Activated T-cell treated with anti-CD3 and anti-CD28 coated beads, Interleukin-2, amount 50 U/mL, for 72 hours (primary cell): ENCODE data around the gene CXADR. TPM values are rescaled to one million over a fixed set of nuclear protein-coding genes. Genes with fewer than 3 reads are reported as not detected.
A peak's percentile ranks its signal among the peaks of the same experiment; 100 is the strongest.
"Not testable (repeated sequence)": the region's sequence is repeated elsewhere in the genome, so short reads cannot be mapped to it uniquely, and the experiment has no call there.

Source experiments
- ATAC-seq, 2 donors: fragments of 150-1000 bp; cut with Tn5 transposase; replicated peaks in 1 of 2; 2 replicates each; pipeline ENCODE4 v1.10.0; 2021; ENCODE audit warnings: moderate library complexity in 2 of 2, mild to moderate bottlenecking in 1 of 2
- DNase-seq, 2 donors: peaks; one replicate each; pipeline ENCODE4 v3.0.0; 2021 to 2022; ENCODE audit warnings: mixed read lengths in 1 of 2
- H3K27ac Mint-ChIP-seq: one replicate; pipeline ENCODE4 v1.8.0; 2022; ENCODE audit warnings: mild to moderate bottlenecking, moderate library complexity, mixed read lengths
- H3K27me3 Mint-ChIP-seq: one replicate; pipeline ENCODE4 v1.8.0; 2022; ENCODE audit warnings: low read depth, mixed read lengths
- H3K36me3 Mint-ChIP-seq, 2 donors: one replicate each; pipeline ENCODE4 v1.8.0; 2022; ENCODE audit warnings: mixed read lengths in 2 of 2, mild to moderate bottlenecking in 1 of 2; ENCODE audit not compliant: insufficient read depth in 2 of 2
- H3K4me1 Mint-ChIP-seq: one replicate; pipeline ENCODE4 v1.8.0; 2022; ENCODE audit warnings: low read depth, mixed read lengths
- H3K4me3 Mint-ChIP-seq, 2 donors: one replicate each; pipeline ENCODE4 v1.8.0; 2022; ENCODE audit warnings: mild to moderate bottlenecking in 2 of 2, mixed read lengths in 2 of 2, moderate library complexity in 2 of 2
- H3K9me3 Mint-ChIP-seq, 2 donors: one replicate each; pipeline ENCODE4 v1.8.0; 2022; ENCODE audit warnings: mixed read lengths in 2 of 2
- total RNA-seq, 2 donors: library from RNA; stranded (reverse); gene quantifications; one replicate each; pipeline ENCODE4 v1.2.3, GENCODE V29; 2022

The CXADR gene
- total RNA-seq, 2 donors from 2014 or later: 0.23 to 0.48 TPM

DNA sequence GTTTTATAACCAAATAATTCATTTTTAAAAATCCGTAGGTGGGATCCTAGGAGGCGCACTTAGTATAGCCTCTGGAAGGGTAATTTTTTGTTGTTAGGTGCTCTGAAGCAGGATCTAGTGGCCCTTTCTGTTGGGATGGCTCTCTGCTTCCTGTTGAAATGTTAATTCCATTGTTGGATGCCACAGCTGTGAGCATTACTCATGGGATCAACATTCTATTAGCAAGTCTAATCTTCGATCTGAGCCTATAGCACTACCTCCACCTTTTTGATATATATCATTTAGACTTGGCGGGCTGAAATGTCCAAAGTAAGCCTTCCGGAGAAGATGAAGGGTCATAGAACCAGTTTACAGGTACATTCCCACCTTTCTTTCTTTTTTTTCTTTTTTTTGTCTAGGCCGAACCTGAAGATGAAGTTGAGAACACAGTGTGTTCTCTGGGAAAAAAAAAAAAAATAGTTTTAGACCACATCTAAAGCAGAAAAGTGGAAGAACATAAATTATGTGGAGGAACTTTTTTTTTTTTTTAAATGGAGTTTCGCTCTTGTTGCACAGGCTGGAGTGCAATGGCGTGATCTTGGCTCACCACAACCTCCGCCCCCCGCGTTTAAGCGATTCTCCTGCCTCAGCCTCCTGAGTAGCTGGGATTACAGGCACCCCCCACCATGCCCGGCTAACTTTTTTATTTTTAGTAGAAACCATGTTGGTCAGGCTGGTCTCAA, 1.4 kb downstream of the CXADR start:
- no peak overlapping the region for H3K27ac Mint-ChIP-seq
- H3K4me1 Mint-ChIP-seq: peaks cover 25% of the 10 kb centered on the region
- H3K27me3 Mint-ChIP-seq: peaks cover 47% of the 10 kb centered on the region
- peak overlapping the region; percentile 84 to 90 for H3K4me3 Mint-ChIP-seq
- no peaks in the 10 kb centered on the region for H3K36me3 Mint-ChIP-seq
- ATAC-seq: no peak
- no peak for DNase-seq
- no peaks in the 10 kb centered on the region for H3K9me3 Mint-ChIP-seq

DNA sequence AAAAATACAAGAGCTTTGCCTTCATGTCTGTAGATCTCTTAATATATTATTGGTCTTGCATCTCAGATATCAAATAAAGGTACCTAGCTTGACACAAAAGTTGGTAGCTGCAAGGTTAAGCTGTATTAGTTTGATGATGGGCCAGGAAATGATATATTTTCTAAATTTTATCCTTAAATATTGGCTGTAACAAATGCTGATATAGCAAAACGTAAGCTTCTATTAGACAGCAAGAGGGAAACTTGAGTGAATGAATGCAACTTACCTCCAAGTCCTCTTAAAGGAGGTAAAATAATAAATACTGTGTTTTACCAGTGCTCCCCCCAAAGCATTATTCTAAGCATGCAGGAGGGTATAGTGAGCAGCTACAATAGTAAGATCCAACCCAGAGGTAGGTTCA, 4.2 kb downstream of the CXADR start:
- not testable (repeated sequence) for H3K27ac Mint-ChIP-seq, ATAC-seq, H3K4me3 Mint-ChIP-seq, DNase-seq, H3K36me3 Mint-ChIP-seq, H3K9me3 Mint-ChIP-seq
- Mint-ChIP-seq H3K27me3 (peaks cover 21% of the 10 kb centered on the region), H3K4me1 (peaks cover 20% of the 10 kb centered on the region)

DNA sequence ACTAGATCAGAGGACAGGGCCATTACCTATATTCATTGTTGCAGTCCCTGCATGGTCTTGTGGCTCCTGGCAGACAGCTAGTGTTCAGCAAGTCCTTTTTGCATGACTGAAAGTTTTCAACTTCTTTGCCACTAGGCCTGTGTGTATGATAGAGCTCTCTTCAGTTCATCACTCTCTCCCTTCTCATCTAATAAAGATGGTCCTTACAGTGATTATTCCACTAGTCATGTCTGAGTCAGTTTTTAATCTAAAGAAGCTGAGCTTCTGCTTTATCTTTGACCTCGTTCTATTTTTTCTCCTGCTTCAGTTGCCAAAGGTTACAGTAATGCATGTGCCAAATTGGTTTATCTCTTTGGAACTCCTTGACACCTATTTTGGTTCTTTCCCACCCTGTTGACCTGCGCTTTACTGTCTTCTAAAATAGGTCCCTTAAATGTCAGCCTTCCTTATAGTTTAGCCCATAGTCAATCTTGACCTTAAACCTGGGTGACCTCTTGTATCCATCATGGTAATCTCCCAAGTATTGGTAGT, 6.4 kb downstream of the CXADR start:
- peaks cover 9% of the 10 kb centered on the region for H3K27me3 Mint-ChIP-seq
- no peaks in the 10 kb centered on the region for H3K9me3 Mint-ChIP-seq
- DNase-seq (no peak), ATAC-seq (no peak)
- no peak overlapping the region for H3K27ac Mint-ChIP-seq
- H3K4me3 Mint-ChIP-seq: no peak overlapping the region
- peaks cover 7% of the 10 kb centered on the region for H3K4me1 Mint-ChIP-seq
- H3K36me3 Mint-ChIP-seq: no peaks in the 10 kb centered on the region

DNA sequence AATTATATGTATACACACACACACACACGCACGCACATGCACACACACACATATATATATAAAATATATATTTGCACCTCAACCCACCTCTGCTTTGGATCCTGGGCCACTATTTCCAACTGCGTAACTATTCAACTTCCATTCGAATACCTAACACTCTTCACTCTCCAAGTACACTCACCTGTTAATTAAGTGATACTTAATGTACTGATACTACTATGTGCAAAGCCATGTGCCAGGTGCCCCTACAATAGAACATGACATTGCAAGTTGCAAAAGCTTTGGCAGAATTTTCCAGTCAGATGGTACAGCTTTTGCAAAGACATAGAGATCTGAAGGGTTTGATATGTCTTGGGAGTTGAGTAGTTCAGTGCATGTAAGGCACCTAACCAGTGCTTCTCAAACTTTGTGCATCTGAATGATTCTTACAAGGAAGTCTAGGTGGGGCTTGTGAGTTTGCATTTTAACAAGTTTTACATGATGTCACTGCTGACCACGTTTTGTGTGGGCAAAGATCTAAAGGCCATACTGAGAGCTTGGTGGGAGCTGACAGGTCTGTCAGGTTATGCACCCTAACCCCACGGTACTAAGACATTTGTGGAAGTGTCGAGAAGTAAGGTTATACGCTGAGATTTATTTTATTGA, 7.2 kb downstream of the CXADR start:
- Mint-ChIP-seq H3K4me3 (no peak overlapping the region), H3K36me3 (no peaks in the 10 kb centered on the region), H3K27ac (no peak overlapping the region), H3K4me1 (no peaks in the 10 kb centered on the region), H3K27me3 (peaks cover under 1% of the 10 kb centered on the region), H3K9me3 (no peaks in the 10 kb centered on the region)
- ATAC-seq (no peak), DNase-seq (no peak)

DNA sequence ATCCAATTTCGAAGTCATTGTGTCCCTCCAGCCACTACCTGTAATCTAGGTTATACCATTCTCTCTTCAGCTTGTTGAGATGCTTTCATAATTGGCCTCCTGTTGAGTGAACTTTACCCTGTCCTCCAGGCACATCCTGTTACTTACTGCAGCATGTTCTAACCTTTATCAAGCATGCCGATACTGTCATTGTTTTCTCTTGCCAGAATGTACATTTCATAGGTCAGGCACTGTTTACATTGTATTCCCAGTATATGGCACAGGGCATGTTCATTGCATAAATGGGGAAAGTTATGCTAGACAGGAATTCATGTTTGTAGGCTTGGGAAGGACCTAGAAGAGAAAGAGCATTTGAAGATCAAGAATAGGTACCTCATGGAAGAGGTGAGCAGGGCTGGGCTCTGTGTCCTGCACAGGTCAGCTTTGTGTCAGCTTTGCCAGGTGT, 10.2 kb downstream of the CXADR start:
- no peak for DNase-seq
- ATAC-seq: no peak
- no peaks in the 10 kb centered on the region for H3K36me3 Mint-ChIP-seq
- H3K9me3 Mint-ChIP-seq: no peaks in the 10 kb centered on the region
- no peak overlapping the region for H3K27ac Mint-ChIP-seq
- no peaks in the 10 kb centered on the region for H3K27me3 Mint-ChIP-seq
- H3K4me1 Mint-ChIP-seq: no peaks in the 10 kb centered on the region
- no peak overlapping the region for H3K4me3 Mint-ChIP-seq

DNA sequence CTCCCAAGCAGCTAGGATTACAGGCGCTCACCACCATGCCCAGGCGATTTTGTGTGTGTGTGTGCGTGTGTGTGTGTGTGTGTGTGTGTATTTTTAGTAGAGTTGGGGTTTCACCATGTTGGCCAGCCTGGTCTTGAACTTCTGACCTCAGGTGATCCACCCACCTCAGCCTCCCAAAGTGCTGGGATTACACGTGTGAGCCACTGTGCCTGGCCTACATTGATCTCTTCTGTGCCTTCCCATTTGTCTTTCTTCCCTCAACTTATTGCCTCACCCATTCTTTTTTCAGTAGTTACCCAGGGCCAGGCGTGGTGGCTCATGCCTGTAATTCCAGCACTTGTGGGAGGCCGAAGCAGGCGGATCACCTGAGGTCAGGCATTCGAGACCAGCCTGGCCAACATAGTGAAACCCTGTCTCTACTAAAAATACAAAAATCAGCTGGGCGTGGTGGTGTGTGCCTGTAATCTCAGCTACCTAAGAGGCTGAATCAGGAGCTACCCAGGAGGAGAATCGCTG, 11.2 kb downstream of the CXADR start:
- DNase-seq, H3K36me3 Mint-ChIP-seq, H3K27me3 Mint-ChIP-seq, H3K4me1 Mint-ChIP-seq, ATAC-seq, H3K4me3 Mint-ChIP-seq, H3K9me3 Mint-ChIP-seq, H3K27ac Mint-ChIP-seq: not testable (repeated sequence)

DNA sequence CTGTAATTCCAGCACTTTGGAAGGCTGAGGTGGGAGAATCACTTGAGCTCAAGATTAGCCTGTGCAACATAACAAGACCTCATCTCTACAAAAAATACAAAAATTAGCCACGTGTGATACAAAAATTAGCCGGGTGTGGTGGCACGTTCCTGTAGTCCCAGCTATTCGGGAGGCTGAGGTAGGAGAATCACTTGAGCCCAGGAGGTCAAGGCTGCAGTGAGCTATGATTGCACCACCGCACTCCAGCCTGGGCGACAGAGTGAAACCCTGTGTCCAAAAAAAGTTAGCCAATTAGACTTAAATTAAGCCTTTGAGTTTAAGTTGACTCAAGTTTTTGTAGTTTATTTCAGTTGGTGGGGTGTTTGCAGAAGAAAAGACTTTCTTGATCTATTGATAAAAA, 11.8 kb downstream of the CXADR start:
- Mint-ChIP-seq H3K27me3 (no peaks in the 10 kb centered on the region), H3K36me3 (no peaks in the 10 kb centered on the region), H3K4me3 (no peak overlapping the region), H3K27ac (no peak overlapping the region), H3K4me1 (no peaks in the 10 kb centered on the region), H3K9me3 (no peaks in the 10 kb centered on the region)
- ATAC-seq (no peak), DNase-seq (no peak)

DNA sequence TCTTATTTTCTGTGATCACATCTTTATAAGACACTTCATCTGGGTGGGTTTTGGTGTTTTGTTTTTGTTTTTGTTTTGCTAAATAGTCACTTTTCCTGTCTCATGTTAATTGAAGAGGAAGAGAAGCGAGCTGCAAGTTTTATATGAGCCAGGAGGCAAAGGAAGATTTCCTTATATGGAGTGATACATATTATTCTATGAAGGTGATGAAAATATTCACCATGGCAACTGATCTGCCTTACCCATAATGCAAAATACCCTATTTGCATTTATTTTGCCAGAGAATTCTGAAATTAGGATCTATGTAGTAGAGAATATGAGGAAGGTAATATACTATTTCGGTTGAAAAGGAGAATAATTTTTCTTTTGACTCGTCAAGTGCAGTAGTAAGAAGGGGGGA, 13.9 kb downstream of the CXADR start:
- H3K4me1 Mint-ChIP-seq: no peaks in the 10 kb centered on the region
- no peak for ATAC-seq
- H3K36me3 Mint-ChIP-seq: no peaks in the 10 kb centered on the region
- no peak overlapping the region for H3K4me3 Mint-ChIP-seq
- DNase-seq: no peak
- no peak overlapping the region for H3K27ac Mint-ChIP-seq
- H3K27me3 Mint-ChIP-seq: no peaks in the 10 kb centered on the region
- no peaks in the 10 kb centered on the region for H3K9me3 Mint-ChIP-seq

DNA sequence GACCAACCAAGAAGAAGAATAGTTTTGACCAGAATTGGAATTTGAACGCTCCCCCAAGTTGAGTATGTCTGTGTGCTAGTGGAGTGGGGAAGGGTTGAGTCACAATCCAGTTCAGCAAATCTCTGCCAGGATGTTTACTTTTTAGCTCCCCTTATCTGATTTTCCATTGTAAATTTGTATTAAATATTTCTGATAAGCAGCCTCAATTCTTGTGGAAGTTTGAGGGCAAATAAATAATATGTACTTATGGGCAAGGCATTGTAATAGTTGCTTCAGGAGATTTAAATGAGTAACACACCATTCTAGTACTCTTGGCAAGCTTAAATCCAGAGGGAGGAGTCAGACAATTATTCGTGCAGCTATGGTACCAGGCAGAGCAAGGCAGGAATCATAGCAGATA, 14.4 kb downstream of the CXADR start:
- no peaks in the 10 kb centered on the region for H3K27me3 Mint-ChIP-seq
- no peaks in the 10 kb centered on the region for H3K9me3 Mint-ChIP-seq
- no peaks in the 10 kb centered on the region for H3K36me3 Mint-ChIP-seq
- ATAC-seq: no peak
- H3K4me3 Mint-ChIP-seq: no peak overlapping the region
- H3K27ac Mint-ChIP-seq: no peak overlapping the region
- no peak for DNase-seq
- no peaks in the 10 kb centered on the region for H3K4me1 Mint-ChIP-seq

DNA sequence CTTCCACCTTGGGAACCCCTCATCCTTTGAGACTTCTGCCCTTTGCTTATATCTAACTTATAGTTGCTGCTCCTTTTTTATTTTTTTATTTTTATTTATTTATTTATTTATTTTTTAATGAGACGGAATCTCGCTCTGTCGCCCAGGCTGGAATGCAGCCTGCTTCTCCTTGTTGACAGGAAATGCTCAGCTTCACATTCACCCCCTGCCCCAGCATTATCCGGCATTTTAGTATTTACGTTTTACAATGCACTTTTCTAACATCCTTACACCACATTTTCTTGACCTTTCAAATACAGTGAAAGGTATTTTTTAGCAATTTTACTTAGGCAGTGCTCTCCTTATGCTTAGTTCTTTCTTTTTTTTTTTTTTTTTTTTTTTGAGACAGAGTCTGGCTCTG, 14.9 kb downstream of the CXADR start:
- no peak overlapping the region for H3K27ac Mint-ChIP-seq
- H3K9me3 Mint-ChIP-seq: no peaks in the 10 kb centered on the region
- no peaks in the 10 kb centered on the region for H3K27me3 Mint-ChIP-seq
- no peak overlapping the region for H3K4me3 Mint-ChIP-seq
- ATAC-seq: no peak
- DNase-seq: no peak
- H3K4me1 Mint-ChIP-seq: no peaks in the 10 kb centered on the region
- H3K36me3 Mint-ChIP-seq: no peaks in the 10 kb centered on the region

DNA sequence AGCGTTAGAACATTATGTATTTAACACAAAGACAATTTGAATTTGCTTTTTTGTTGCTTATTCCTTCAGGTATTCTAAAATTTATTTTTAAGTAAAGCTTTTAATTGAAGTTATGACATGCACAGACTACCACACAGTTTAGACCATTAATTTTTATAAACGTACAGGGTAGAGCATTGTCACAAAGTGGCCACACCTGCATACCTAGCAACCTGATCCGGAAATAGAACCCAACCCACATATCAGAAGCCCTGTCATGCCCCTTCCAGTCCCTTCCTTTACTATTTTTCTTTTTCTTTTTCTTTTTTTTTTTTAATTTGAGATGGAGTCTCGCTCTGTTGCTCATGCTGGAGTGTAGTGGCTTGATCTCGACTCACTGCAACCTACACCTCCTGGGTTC, 16.8 kb downstream of the CXADR start:
- Mint-ChIP-seq H3K36me3 (no peaks in the 10 kb centered on the region), H3K4me1 (no peaks in the 10 kb centered on the region), H3K9me3 (no peaks in the 10 kb centered on the region), H3K4me3 (no peak overlapping the region), H3K27me3 (no peaks in the 10 kb centered on the region), H3K27ac (no peak overlapping the region)
- ATAC-seq (no peak), DNase-seq (no peak)

DNA sequence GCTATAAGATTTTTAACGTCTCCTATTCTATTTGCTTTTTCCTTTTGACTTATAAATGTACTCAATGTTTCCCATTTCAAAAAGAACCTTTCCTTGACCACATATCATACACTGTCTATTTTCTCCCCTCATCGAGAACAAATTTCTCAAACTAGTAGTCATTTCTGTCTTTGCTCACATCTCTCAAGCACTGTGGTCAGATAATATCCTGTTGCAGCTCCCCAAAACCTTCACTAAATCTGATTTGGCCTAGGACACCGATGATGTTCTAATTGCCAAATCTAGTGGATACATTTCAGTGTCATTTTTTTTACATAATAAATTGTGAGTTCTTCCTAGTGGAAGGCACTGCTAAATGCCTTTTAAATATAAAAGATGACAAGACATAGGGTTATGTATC, 19.4 kb downstream of the CXADR start:
- H3K4me3 Mint-ChIP-seq: no peak overlapping the region
- no peaks in the 10 kb centered on the region for H3K9me3 Mint-ChIP-seq
- H3K4me1 Mint-ChIP-seq: no peaks in the 10 kb centered on the region
- DNase-seq (no peak), ATAC-seq (no peak)
- H3K36me3 Mint-ChIP-seq: no peaks in the 10 kb centered on the region
- H3K27ac Mint-ChIP-seq: no peak overlapping the region
- H3K27me3 Mint-ChIP-seq: no peaks in the 10 kb centered on the region

DNA sequence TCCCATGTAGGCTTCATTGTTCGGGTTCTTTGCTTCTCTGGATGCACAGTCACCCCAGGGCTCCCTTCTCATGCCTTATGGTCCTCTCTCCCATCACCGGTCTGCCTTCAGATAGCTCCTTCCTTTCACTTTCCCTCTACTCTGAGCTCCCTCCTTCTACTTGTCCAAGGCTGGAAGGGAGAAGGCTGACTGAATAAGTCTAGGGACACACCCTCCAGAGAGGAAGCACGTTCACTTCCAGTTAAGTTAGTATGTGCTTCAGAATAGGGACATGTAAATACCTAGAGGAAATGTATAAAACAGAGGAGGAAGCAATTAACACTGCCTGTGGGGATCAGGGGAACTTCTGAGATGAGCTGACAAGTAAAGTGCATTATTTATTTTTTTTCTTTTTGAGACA, 23.5 kb downstream of the CXADR start:
- Mint-ChIP-seq H3K36me3 (no peaks in the 10 kb centered on the region), H3K4me1 (no peaks in the 10 kb centered on the region), H3K9me3 (no peaks in the 10 kb centered on the region), H3K4me3 (no peak overlapping the region), H3K27me3 (no peaks in the 10 kb centered on the region), H3K27ac (no peak overlapping the region)
- ATAC-seq: no peak
- no peak for DNase-seq
